SH-SY5Y (cell line): ENCODE measurements around the gene LAPTM5.

Source experiments
- GATA2 ChIP-seq: IDR thresholded peaks from 2 replicates; pipeline ENCODE4 v1.6.1; 2011; ENCODE audit warnings: mild to moderate bottlenecking, low read depth, low read length
- GATA3 ChIP-seq: IDR thresholded peaks from 2 replicates; pipeline ENCODE4 v1.6.1; 2011; ENCODE audit warnings: low read depth, mild to moderate bottlenecking, low read length, moderate library complexity

LAPTM5 gene

GRCh38 chr1:30748699-30749401, 8.7 kb downstream of the LAPTM5 start:
- TF ChIP-seq GATA2: no peak
- TF ChIP-seq GATA3: no peak

- TF ChIP-seq GATA3 (no peak), GATA2 (no peak)
Measured at GRCh38 chr1:30748098-30748698, 9.4 kb downstream of the LAPTM5 start.

- TF ChIP-seq GATA3: no peak
- no peak for TF ChIP-seq GATA2
Measured at GRCh38 chr1:30747033-30748008, 10.3 kb downstream of the LAPTM5 start.

- no peak for TF ChIP-seq GATA3
- no peak for TF ChIP-seq GATA2
Measured at GRCh38 chr1:30746212-30747032, 11.2 kb downstream of the LAPTM5 start.

GRCh38 chr1:30745834-30746208, 11.8 kb downstream of the LAPTM5 start:
- no peak for TF ChIP-seq GATA3
- TF ChIP-seq GATA2: no peak

- TF ChIP-seq GATA2 (no peak), GATA3 (no peak)
Measured at GRCh38 chr1:30745156-30745833, 12.3 kb downstream of the LAPTM5 start.

- TF ChIP-seq GATA2: no peak
- no peak for TF ChIP-seq GATA3
Measured at GRCh38 chr1:30744060-30744756, 13.4 kb downstream of the LAPTM5 start.

- TF ChIP-seq GATA3 (no peak), GATA2 (no peak)
Measured at GRCh38 chr1:30743584-30744059, 14.0 kb downstream of the LAPTM5 start.

GRCh38 chr1:30742963-30743559, 14.5 kb downstream of the LAPTM5 start:
- TF ChIP-seq GATA3: no peak
- no peak for TF ChIP-seq GATA2

GRCh38 chr1:30742300-30742962, 15.1 kb downstream of the LAPTM5 start:
- TF ChIP-seq GATA2: no peak
- TF ChIP-seq GATA3: no peak

GRCh38 chr1:30741239-30741894, 16.2 kb downstream of the LAPTM5 start:
- TF ChIP-seq GATA2 (no peak), GATA3 (no peak)
